ENCODE measurements around the gene ATRX.

DNA sequence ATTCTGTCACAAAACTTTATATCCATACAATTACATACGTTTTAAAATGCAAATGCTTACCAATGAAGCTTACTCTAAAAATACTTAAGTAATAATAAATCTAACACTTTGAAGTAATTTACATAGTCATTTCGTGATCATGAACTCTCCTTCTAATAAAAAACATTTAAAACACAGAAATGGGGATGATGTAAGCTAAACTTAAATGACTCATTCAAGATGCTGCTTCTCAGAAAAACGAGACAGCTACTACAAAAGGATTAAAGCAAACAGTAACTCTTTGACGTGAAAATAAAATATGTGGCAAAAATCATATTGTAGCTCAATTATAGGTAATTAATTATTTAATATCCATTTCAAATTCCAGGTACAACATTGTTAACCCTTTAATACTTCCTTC, 190.2 kb downstream of the ATRX start:
- TF ChIP-seq SIX5 (IDR thresholded peaks at IDR 0.05; ENCODE audit: low read depth, low read length): no peak
- TF ChIP-seq SAP30 (IDR thresholded peaks at IDR 0.05; ENCODE audit: insufficient read depth, insufficient replicate concordance, low read length): no peak
- TF ChIP-seq, protein P1, sequence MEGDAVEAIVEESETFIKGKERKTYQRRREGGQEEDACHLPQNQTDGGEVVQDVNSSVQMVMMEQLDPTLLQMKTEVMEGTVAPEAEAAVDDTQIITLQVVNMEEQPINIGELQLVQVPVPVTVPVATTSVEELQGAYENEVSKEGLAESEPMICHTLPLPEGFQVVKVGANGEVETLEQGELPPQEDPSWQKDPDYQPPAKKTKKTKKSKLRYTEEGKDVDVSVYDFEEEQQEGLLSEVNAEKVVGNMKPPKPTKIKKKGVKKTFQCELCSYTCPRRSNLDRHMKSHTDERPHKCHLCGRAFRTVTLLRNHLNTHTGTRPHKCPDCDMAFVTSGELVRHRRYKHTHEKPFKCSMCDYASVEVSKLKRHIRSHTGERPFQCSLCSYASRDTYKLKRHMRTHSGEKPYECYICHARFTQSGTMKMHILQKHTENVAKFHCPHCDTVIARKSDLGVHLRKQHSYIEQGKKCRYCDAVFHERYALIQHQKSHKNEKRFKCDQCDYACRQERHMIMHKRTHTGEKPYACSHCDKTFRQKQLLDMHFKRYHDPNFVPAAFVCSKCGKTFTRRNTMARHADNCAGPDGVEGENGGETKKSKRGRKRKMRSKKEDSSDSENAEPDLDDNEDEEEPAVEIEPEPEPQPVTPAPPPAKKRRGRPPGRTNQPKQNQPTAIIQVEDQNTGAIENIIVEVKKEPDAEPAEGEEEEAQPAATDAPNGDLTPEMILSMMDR (IDR thresholded peaks at IDR 0.05; ENCODE audit: control extremely low read depth in 1 of 3, insufficient read depth in 1 of 3, low read depth in 1 of 3, low read length in 3 of 3): no peak
- no peak for TF ChIP-seq SUZ12 (IDR thresholded peaks at IDR 0.05; ENCODE audit: low read length)
- no peak for TF ChIP-seq EP300 (IDR thresholded peaks at IDR 0.05; ENCODE audit: borderline replicate concordance in 1 of 2, low read depth in 2 of 2, low read length in 2 of 2)
- TF ChIP-seq YY1 (IDR thresholded peaks at IDR 0.05; ENCODE audit: low read depth, low read length): no peak

Measured in H1 (cell line).